HG03558 (cell line): ENCODE measurements around the gene PXMP2.

ENCODE experiments used
- ATAC-seq: cut with Tn5 transposase; IDR thresholded peaks from one replicate; pipeline ENCODE4 v1.9.1; 2021; ENCODE audit warnings: moderate number of reproducible peaks; ENCODE audit not compliant: unreplicated experiment; ENCODE audit errors: extremely low read depth

PXMP2 gene

DNA sequence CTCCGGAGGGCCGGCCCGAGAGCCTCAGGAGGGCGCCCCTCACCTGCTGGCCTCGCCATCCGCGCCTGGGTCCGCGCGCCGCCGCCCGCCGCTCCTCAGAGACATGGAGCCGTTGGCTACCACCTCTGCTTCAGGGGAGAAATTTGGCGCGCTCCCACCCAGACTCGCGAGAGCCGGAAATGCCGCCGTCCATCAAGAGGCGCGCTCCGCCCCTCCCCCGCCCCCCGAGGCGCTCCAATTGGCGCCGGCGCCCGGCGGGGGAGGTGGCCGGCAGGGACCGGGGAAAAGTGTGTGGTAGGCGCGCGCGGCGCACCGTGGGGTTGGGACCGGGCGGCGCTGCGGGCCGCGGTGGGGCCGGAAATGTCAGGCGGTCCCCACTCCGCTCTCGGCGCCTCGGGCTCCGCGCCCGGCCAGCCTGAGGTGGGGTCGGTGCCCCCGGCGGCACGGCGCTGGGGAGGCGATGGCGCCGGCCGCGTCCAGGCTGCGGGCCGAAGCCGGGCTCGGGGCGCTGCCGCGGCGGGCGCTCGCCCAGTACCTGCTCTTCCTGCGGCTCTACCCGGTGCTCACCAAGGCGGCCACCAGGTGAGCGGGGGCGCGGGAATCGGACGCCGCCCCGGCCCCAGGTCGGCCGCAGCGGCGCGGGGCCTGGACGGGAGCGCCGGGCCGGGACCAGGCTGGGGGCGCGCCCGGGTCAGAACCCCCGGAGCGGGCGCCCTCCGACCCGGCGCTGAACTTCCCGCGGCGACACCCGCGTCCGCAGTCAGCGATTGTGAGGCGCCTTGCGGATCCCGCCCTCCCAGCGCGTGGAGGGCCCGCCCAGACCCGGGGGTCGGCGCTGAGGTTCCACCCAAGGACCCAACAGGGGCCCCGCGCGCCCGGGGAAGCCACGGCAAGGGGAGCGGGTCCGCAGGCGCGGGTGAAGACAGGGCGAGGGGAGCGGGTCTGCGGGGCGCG lies at the start of gene PXMP2, which contains the start of gene POLE:
TSS of gene PXMP2 (plus strand) at position 377 of the 954 bp plus-strand sequence. CDS start at position 461, 84 bp downstream.
TSS of gene POLE (minus strand) at position 132 of the 954 bp plus-strand sequence. CDS start at position 105, 27 bp downstream.
- ATAC-seq, result peak; percentile 77

- no peak for ATAC-seq
These were observed 49.6 kb upstream of the PXMP2 start for GRCh38 chr12:132637811-132638210.

DNA sequence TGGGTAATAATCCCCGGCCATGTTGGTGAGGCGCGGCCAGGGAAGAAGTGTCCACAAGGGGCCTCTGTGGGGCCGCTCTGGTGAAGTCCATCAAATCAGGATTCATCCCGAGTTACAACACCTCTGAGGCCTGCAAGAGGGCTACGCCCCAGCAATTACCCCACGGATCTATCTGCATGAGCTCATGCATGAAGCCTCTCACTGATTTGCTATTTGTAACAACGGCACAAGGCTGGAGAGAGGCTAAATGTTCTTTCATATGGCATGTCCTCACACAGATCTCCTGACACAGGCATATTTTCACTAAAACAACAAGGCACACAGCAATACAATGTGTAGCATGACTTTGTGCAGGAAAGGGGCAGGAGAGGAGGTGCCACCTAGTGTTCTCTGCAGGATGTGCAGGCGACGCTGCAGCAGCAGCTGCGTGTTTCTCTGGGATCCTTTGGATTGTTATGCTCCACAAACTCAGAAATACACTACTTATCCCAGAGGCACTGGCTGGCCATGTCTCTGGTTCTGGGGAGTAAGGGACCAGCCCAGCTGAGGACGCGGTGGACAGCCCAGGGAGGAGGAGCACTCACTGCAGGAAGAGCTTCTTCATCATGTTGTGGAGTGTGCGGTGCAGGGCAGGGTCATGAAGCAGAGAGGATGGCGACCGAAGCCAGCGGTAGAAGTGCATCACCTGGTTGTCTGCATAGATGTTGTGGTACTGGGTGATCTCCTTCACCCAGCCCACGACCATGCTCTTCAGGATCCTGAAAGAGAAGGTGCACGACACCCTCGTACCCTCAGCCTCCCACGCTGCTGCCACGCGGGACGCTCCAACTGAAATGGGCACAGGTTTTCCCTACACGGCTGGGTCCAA lies 48.6 kb upstream of the PXMP2 start:
- ATAC-seq, result no peak

DNA sequence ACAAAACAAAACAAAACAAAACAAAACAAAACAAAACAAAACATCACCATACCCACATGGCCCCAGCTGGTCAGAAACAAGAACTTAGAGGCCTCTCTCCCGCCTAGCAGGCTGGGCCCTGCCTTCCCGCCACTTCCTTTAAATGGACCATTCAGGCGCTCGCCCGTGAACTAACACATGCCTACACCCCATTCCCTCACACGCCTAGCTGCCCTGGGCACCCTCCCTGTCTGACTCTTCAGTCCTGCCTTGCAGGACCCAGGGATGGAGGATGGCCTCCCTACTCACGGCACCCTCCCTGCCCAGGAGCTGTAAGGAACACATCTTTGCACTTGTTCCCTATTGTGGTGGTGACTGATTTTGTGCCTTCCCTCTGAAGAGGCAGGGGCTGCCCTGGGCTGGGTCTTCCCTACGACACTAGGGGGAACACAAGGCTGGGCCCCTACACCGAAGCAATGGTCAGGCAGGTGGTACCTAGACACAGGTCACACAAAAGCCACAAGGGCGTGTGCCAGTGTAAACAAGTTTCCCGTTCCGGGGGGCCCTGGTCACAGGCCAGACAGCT lies 47.3 kb upstream of the PXMP2 start:
- no peak for ATAC-seq

- no peak for ATAC-seq
These were observed 46.5 kb upstream of the PXMP2 start for GRCh38 chr12:132640936-132641335.

GRCh38 chr12:132641811-132642650 lies 45.4 kb upstream of the PXMP2 start:
- ATAC-seq, result no peak

- no peak for ATAC-seq
These were observed 44.2 kb upstream of the PXMP2 start for GRCh38 chr12:132642846-132643835.

DNA sequence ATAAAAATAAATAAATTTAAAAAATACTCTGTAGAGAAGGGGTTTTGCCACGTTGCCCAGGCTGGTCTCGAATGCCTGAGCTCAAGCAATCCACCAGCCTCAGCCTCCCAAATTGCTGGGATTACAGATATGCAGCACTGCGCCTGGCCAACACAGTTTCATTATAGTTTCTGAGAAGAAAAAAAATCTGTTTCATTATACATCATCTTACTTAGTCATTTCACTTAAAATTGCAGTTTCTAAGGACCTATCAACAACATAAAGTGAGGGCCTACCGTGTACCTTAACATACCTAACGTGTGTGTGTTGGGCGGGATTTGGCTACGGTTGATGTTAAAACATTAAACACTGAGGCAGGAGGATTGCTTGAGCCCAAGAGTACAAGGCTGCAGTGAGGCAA lies 40.5 kb upstream of the PXMP2 start:
- no peak for ATAC-seq

GRCh38 chr12:132647858-132648257 lies 39.5 kb upstream of the PXMP2 start:
- ATAC-seq, result no peak

DNA sequence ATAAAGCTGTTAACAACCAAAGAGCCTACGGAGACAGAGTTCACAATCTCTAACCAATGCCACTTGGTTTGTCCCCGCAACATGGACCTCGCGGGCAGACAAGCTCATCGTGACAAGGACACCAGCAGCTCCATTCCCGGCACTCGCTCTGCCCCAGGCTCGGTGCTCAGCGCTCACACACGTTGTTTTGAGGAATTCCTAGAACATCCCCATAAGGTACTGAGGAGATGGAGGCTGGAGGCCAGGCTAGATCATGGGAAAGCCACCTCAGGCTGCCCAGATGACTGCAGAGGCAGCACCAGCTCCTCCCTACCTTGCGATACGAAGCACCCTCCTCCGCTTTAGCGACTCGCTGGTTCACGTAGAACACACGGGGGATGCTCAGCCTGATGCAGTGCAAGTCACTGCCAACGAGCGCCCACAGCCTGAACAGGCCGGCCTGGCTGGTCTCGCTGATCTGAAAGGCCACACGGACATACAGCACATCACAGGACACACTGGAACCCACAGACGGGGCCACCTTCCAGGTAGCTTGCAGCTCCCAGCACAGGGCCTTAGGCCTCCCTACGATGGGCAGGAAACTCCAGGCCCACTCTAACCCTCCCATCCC lies 38.7 kb upstream of the PXMP2 start:
- ATAC-seq, result no peak

DNA sequence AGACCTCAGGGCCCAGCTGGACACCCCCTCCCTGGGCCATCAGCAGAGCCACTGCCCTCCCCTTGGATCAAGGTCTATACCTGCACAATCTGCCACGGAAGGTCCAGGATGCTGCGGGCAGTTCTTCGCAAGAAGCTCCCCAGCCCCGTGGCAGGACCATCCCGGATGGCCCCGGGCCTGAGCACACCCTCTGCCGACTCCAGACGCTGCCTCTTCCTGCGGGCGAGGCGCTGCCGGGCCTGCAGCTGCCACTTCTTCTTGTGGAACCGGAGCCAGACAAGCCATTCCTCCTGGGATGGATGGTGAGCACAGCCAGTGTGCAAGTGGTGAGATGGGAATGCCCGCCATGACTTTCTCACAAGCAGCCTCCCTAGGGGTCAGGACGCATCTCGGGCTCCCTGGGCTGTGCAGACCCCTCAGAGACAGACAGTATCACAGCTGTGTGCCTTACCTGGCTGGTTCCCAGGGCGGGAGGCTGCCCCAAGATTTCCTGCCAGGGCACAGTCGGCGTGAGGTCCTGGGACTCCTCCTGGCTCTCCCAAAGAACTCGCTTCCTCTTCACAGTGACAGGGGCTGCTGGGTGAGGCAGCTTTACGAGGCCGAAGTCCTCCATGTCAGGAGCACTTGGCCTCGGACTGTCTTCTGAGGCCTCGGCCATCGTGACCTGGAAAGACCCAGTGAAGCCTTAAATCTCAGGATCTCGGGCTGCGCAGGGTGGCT lies 38.0 kb upstream of the PXMP2 start:
- ATAC-seq, result no peak

DNA sequence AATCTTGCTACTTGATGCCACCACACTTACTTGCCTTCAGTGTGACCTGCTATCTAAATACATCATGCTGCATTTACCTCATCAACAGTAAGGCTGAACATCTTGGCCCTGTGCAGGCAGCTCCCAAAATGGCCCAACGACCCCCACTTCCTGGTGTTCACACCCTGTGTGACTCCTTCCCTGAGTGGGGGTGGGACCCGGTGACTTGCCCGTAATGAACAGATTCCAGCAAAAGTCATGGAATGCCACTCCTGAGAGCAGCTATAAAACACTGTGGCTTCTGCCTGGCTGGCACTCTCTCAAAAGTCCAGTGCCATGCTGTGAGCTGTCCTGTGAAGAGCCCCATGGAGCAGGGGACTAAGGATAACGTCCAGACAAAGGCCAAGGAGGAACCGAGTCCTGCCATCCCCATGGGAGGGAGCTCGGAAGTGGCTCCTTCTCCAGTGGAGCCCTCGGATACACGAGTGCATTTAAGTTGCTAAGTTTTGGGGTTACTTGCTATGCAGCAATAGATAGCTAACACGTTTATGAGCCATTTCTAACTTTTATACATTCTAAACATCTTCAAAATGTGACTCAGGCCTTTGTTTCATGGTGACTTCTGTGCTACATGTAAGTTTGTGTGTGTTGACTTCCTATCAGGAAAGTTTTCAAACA lies 35.8 kb upstream of the PXMP2 start:
- no peak for ATAC-seq

DNA sequence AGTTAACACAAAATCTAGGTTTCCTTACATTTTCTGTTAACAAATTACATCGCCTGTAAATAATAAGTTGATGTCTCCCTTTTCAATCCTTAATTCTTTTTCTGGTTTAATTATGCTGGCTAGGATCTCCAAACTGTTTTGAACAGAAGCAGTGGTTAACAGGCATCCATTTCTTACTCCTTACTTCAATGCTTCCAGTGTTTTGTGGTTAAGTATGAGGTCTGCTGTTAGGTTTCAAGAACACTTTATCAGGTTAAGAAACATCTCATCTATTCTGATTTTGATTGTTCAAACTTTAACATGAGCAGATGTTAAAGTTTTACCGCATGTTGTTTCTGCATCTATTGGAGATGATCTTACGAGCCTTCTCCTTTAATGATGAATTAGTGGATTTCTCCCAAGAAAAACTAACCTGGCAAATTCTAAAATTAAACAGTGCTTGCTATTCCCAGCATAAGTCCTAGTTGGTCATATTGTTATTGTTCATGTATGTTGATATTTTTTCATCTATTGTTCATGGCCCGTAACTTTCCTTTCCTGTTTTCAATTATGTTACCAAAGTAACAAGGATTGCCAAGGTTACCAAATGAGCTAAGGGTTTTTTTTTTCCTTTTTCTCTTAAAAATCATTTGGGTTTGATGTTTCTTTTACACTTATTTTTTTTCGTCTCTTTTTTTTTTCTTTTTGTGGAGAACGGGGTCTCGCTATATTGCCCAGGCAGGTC lies 33.7 kb upstream of the PXMP2 start:
- ATAC-seq, result no peak

GRCh38 chr12:132657004-132657727 lies 30.2 kb upstream of the PXMP2 start:
- ATAC-seq, result no peak

- ATAC-seq, result no peak
These were observed 29.1 kb upstream of the PXMP2 start for GRCh38 chr12:132658149-132658894.
